ENCODE measurements around the gene SPACDR.

Gene SPACDR

GRCh38 chr7:100472854-100473499 is 8.9 kb upstream of the SPACDR start:
- Histone ChIP-seq H3K9ac (ENCODE audit: low read length) (peak overlapping the region; percentile 31), H3K27me3 (replicated peaks; ENCODE audit: control insufficient read depth, insufficient read depth, low read length) (no peaks in the 10 kb centered on the region), H3K4me1 (ENCODE audit: control insufficient read depth, insufficient read depth, low read length) (peaks cover 27% of the 10 kb centered on the region), H3K9me3 (ENCODE audit: control insufficient read depth, low read length) (no peaks in the 10 kb centered on the region), H3K36me3 (ENCODE audit: control insufficient read depth, insufficient read depth, low read length, severe bottlenecking) (peaks cover 28% of the 10 kb centered on the region), H3K4me3 (ENCODE audit: low read length) (no peak overlapping the region)
- DNase-seq (ENCODE audit: low read depth): peak; percentile 24

GRCh38 chr7:100472121-100472851 is 8.2 kb upstream of the SPACDR start:
- Histone ChIP-seq H3K4me1 (ENCODE audit: control insufficient read depth, insufficient read depth, low read length) (peaks cover 27% of the 10 kb centered on the region), H3K27me3 (replicated peaks; ENCODE audit: control insufficient read depth, insufficient read depth, low read length) (no peaks in the 10 kb centered on the region), H3K9me3 (ENCODE audit: control insufficient read depth, low read length) (no peaks in the 10 kb centered on the region), H3K36me3 (ENCODE audit: control insufficient read depth, insufficient read depth, low read length, severe bottlenecking) (peaks cover 28% of the 10 kb centered on the region), H3K9ac (ENCODE audit: low read length) (no peak overlapping the region), H3K4me3 (ENCODE audit: low read length) (no peak overlapping the region)
- no peak for DNase-seq (ENCODE audit: low read depth)

- DNase-seq (ENCODE audit: low read depth): no peak
- H3K9ac ChIP-seq (ENCODE audit: low read length): no peak overlapping the region
- peaks cover 17% of the 10 kb centered on the region for H3K4me1 ChIP-seq (ENCODE audit: control insufficient read depth, insufficient read depth, low read length)
- no peak overlapping the region for H3K4me3 ChIP-seq (ENCODE audit: low read length)
- peaks cover 28% of the 10 kb centered on the region for H3K36me3 ChIP-seq (ENCODE audit: control insufficient read depth, insufficient read depth, low read length, severe bottlenecking)
- no peaks in the 10 kb centered on the region for H3K9me3 ChIP-seq (ENCODE audit: control insufficient read depth, low read length)
- H3K27me3 ChIP-seq (replicated peaks; ENCODE audit: control insufficient read depth, insufficient read depth, low read length): no peaks in the 10 kb centered on the region
Measured at GRCh38 chr7:100471021-100471420, 7.0 kb upstream of the SPACDR start.

- no peaks in the 10 kb centered on the region for H3K9me3 ChIP-seq (ENCODE audit: control insufficient read depth, low read length)
- peak; percentile 89 for DNase-seq (ENCODE audit: low read depth)
- H3K9ac ChIP-seq (ENCODE audit: low read length): no peak overlapping the region
- peaks cover 15% of the 10 kb centered on the region for H3K4me1 ChIP-seq (ENCODE audit: control insufficient read depth, insufficient read depth, low read length)
- no peaks in the 10 kb centered on the region for H3K27me3 ChIP-seq (replicated peaks; ENCODE audit: control insufficient read depth, insufficient read depth, low read length)
- H3K4me3 ChIP-seq (ENCODE audit: low read length): no peak overlapping the region
- peaks cover 25% of the 10 kb centered on the region for H3K36me3 ChIP-seq (ENCODE audit: control insufficient read depth, insufficient read depth, low read length, severe bottlenecking)
Measured at GRCh38 chr7:100469227-100470044, 5.4 kb upstream of the SPACDR start.

GRCh38 chr7:100467638-100468373 is 3.7 kb upstream of the SPACDR start:
- no peak overlapping the region for H3K4me3 ChIP-seq (ENCODE audit: low read length)
- peaks cover 11% of the 10 kb centered on the region for H3K4me1 ChIP-seq (ENCODE audit: control insufficient read depth, insufficient read depth, low read length)
- H3K36me3 ChIP-seq (ENCODE audit: control insufficient read depth, insufficient read depth, low read length, severe bottlenecking): peaks cover 17% of the 10 kb centered on the region
- H3K9me3 ChIP-seq (ENCODE audit: control insufficient read depth, low read length): no peaks in the 10 kb centered on the region
- H3K27me3 ChIP-seq (replicated peaks; ENCODE audit: control insufficient read depth, insufficient read depth, low read length): no peaks in the 10 kb centered on the region
- no peak for DNase-seq (ENCODE audit: low read depth)
- no peak overlapping the region for H3K9ac ChIP-seq (ENCODE audit: low read length)

GRCh38 chr7:100466653-100467605 is 2.9 kb upstream of the SPACDR start:
- no peak for DNase-seq (ENCODE audit: low read depth)
- H3K4me1 ChIP-seq (ENCODE audit: control insufficient read depth, insufficient read depth, low read length): peaks cover 8% of the 10 kb centered on the region
- no peak overlapping the region for H3K4me3 ChIP-seq (ENCODE audit: low read length)
- no peak overlapping the region for H3K9ac ChIP-seq (ENCODE audit: low read length)
- no peaks in the 10 kb centered on the region for H3K9me3 ChIP-seq (ENCODE audit: control insufficient read depth, low read length)
- no peaks in the 10 kb centered on the region for H3K27me3 ChIP-seq (replicated peaks; ENCODE audit: control insufficient read depth, insufficient read depth, low read length)
- H3K36me3 ChIP-seq (ENCODE audit: control insufficient read depth, insufficient read depth, low read length, severe bottlenecking): peaks cover 16% of the 10 kb centered on the region

GRCh38 chr7:100465702-100466311 is 1.7 kb upstream of the SPACDR start:
- H3K4me1 ChIP-seq (ENCODE audit: control insufficient read depth, insufficient read depth, low read length): peaks cover 8% of the 10 kb centered on the region
- no peaks in the 10 kb centered on the region for H3K27me3 ChIP-seq (replicated peaks; ENCODE audit: control insufficient read depth, insufficient read depth, low read length)
- peaks cover 12% of the 10 kb centered on the region for H3K36me3 ChIP-seq (ENCODE audit: control insufficient read depth, insufficient read depth, low read length, severe bottlenecking)
- no peak overlapping the region for H3K4me3 ChIP-seq (ENCODE audit: low read length)
- DNase-seq (ENCODE audit: low read depth): peak; percentile 91
- H3K9me3 ChIP-seq (ENCODE audit: control insufficient read depth, low read length): no peaks in the 10 kb centered on the region
- H3K9ac ChIP-seq (ENCODE audit: low read length): peak overlapping the region; percentile 54

GRCh38 chr7:100465299-100465698 is 1.2 kb upstream of the SPACDR start:
- H3K27me3 ChIP-seq (replicated peaks; ENCODE audit: control insufficient read depth, insufficient read depth, low read length): no peaks in the 10 kb centered on the region
- H3K9ac ChIP-seq (ENCODE audit: low read length): peak overlapping the region; percentile 54
- H3K4me3 ChIP-seq (ENCODE audit: low read length): no peak overlapping the region
- peaks cover 8% of the 10 kb centered on the region for H3K4me1 ChIP-seq (ENCODE audit: control insufficient read depth, insufficient read depth, low read length)
- DNase-seq (ENCODE audit: low read depth): no peak
- H3K36me3 ChIP-seq (ENCODE audit: control insufficient read depth, insufficient read depth, low read length, severe bottlenecking): peaks cover 7% of the 10 kb centered on the region
- no peaks in the 10 kb centered on the region for H3K9me3 ChIP-seq (ENCODE audit: control insufficient read depth, low read length)

- H3K9ac ChIP-seq (ENCODE audit: low read length): no peak overlapping the region
- H3K4me3 ChIP-seq (ENCODE audit: low read length): no peak overlapping the region
- H3K9me3 ChIP-seq (ENCODE audit: control insufficient read depth, low read length): no peaks in the 10 kb centered on the region
- DNase-seq (ENCODE audit: low read depth): no peak
- H3K36me3 ChIP-seq (ENCODE audit: control insufficient read depth, insufficient read depth, low read length, severe bottlenecking): peaks cover 2% of the 10 kb centered on the region
- peaks cover 8% of the 10 kb centered on the region for H3K4me1 ChIP-seq (ENCODE audit: control insufficient read depth, insufficient read depth, low read length)
- H3K27me3 ChIP-seq (replicated peaks; ENCODE audit: control insufficient read depth, insufficient read depth, low read length): no peaks in the 10 kb centered on the region
Measured at GRCh38 chr7:100464791-100465190, 731 bp upstream of the SPACDR start.

- Histone ChIP-seq H3K9me3 (ENCODE audit: control insufficient read depth, low read length) (no peaks in the 10 kb centered on the region), H3K36me3 (ENCODE audit: control insufficient read depth, insufficient read depth, low read length, severe bottlenecking) (no peaks in the 10 kb centered on the region), H3K4me1 (ENCODE audit: control insufficient read depth, insufficient read depth, low read length) (no peaks in the 10 kb centered on the region), H3K4me3 (ENCODE audit: low read length) (no peak overlapping the region), H3K27me3 (replicated peaks; ENCODE audit: control insufficient read depth, insufficient read depth, low read length) (no peaks in the 10 kb centered on the region), H3K9ac (ENCODE audit: low read length) (no peak overlapping the region)
- DNase-seq (ENCODE audit: low read depth): no peak
Measured at GRCh38 chr7:100457033-100457432, 7.0 kb downstream of the SPACDR start.

Data from adipocyte (in vitro differentiated cells).